HS-27A (cell line): ENCODE measurements around the gene ATP5F1D.

Source experiments
- DNase-seq: peaks from one replicate; pipeline ENCODE4 v3.0.0-alpha.2; 2012; ENCODE audit warnings: low read depth, missing footprints

Gene ATP5F1D

GRCh38 chr19:1220976-1221903, 20.3 kb upstream of the ATP5F1D start:
- DNase-seq = no peak

GRCh38 chr19:1221904-1222255, 19.7 kb upstream of the ATP5F1D start:
- no peak for DNase-seq

GRCh38 chr19:1222394-1222793, 19.2 kb upstream of the ATP5F1D start:
- no peak for DNase-seq

GRCh38 chr19:1223018-1223855, 18.3 kb upstream of the ATP5F1D start:
- DNase-seq = no peak

GRCh38 chr19:1224047-1224825, 17.3 kb upstream of the ATP5F1D start:
- no peak for DNase-seq

GRCh38 chr19:1224847-1225246, 16.7 kb upstream of the ATP5F1D start:
- DNase-seq = no peak

GRCh38 chr19:1225440-1226226, 15.9 kb upstream of the ATP5F1D start:
- no peak for DNase-seq

GRCh38 chr19:1226227-1226518, 15.4 kb upstream of the ATP5F1D start:
- DNase-seq = no peak

GRCh38 chr19:1226522-1227303, 14.8 kb upstream of the ATP5F1D start:
- DNase-seq = no peak

GRCh38 chr19:1227304-1228054, 14.1 kb upstream of the ATP5F1D start:
- DNase-seq = no peak

GRCh38 chr19:1228161-1228957, 13.2 kb upstream of the ATP5F1D start:
- no peak for DNase-seq

GRCh38 chr19:1229056-1229923, 12.3 kb upstream of the ATP5F1D start:
- no peak for DNase-seq

- no peak for DNase-seq
Observed at GRCh38 chr19:1229924-1230782, 11.4 kb upstream of the ATP5F1D start.

GRCh38 chr19:1230783-1231489, 10.6 kb upstream of the ATP5F1D start:
- DNase-seq = no peak

GRCh38 chr19:1231729-1232637, 9.6 kb upstream of the ATP5F1D start:
- DNase-seq = no peak

GRCh38 chr19:1232652-1233072, 8.9 kb upstream of the ATP5F1D start:
- DNase-seq = no peak
